MG63 (cell line): Measurements from ENCODE around the gene STAM2. TPM values are rescaled to one million over a fixed set of nuclear protein-coding genes. Genes with fewer than 3 reads are reported as not detected.
"Not testable (repeated sequence)": the region's sequence is repeated elsewhere in the genome, so short reads cannot be mapped to it uniquely, and the experiment has no call there.

ENCODE experiments used
- DNase-seq: peaks from one replicate; pipeline ENCODE4 v3.0.0-alpha.2; 2020
- H3K27me3 ChIP-seq: fragments of 250-450 bp; sonication (Bioruptor Pico); 2 replicates; pipeline ENCODE4 v1.5.1; 2020; ENCODE audit warnings: mild to moderate bottlenecking, moderate library complexity
- H3K36me3 ChIP-seq: fragments of 250-450 bp; sonication (Bioruptor Pico); 2 replicates; pipeline ENCODE4 v1.5.1; 2020; ENCODE audit warnings: mild to moderate bottlenecking, moderate library complexity
- H3K4me3 ChIP-seq: fragments of 250-450 bp; sonication (Bioruptor Pico); 2 replicates; pipeline ENCODE4 v1.5.1; 2020; ENCODE audit warnings: mild to moderate bottlenecking, moderate library complexity
- H3K9me3 ChIP-seq: fragments of 250-450 bp; sonication (Bioruptor Pico); 2 replicates; pipeline ENCODE4 v1.5.1; 2020; ENCODE audit warnings: mild to moderate bottlenecking, moderate library complexity
- total RNA-seq: library from RNA; depleted of rRNA; stranded (reverse); fragments of >200 nt; shearing (Covaris generic); gene quantifications from 2 replicates; pipeline ENCODE4 v1.2.3, GENCODE V29; 2014; ENCODE audit warnings: low replicate concordance

STAM2 gene
- total RNA-seq, 1 experiment from 2014 or later = 33.1 TPM

DNA sequence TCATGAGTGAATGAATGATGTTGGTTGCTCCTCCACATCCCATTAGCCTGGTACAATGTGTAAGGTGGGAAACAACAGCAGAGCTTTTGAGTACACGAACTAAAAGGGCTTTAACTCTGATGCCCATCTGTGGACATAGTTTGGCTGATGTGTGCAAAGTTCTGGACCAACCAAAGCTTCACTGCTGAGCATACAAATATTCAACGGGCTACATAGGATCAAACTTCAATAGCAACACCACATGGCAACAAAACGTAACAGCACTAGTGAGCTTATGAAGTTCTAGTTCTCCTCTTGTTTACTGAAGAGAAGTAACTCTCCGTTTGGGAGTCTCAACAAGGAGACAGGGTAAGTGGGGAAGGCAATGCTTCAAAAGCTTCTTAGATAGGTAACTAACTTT lies 20.4 kb downstream of the STAM2 start:
- H3K4me3 ChIP-seq = no peak overlapping the region
- H3K36me3 ChIP-seq = no peaks in the 10 kb centered on the region
- no peak for DNase-seq
- no peaks in the 10 kb centered on the region for H3K9me3 ChIP-seq
- H3K27me3 ChIP-seq = no peaks in the 10 kb centered on the region

DNA sequence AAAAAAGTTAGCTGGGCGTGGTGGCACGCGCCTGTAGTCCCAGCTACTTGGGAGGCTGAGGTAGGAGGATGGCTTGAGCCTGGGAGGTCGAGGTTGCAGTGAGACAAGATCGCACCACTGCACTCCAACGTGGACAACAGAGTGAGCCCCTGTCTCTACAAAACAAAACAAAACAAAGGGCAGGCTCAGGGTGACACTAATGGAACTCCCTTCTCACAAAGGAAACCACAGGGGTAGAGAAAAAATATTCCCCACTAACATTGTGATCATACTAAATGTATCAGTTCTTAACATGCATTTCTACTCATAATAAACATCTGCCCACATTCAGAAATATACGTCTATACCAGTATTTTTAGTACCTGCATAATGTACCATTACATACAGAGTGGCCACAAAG lies 21.1 kb downstream of the STAM2 start:
- H3K9me3 ChIP-seq = no peaks in the 10 kb centered on the region
- DNase-seq = no peak
- no peaks in the 10 kb centered on the region for H3K27me3 ChIP-seq
- H3K4me3 ChIP-seq = no peak overlapping the region
- H3K36me3 ChIP-seq = no peaks in the 10 kb centered on the region

DNA sequence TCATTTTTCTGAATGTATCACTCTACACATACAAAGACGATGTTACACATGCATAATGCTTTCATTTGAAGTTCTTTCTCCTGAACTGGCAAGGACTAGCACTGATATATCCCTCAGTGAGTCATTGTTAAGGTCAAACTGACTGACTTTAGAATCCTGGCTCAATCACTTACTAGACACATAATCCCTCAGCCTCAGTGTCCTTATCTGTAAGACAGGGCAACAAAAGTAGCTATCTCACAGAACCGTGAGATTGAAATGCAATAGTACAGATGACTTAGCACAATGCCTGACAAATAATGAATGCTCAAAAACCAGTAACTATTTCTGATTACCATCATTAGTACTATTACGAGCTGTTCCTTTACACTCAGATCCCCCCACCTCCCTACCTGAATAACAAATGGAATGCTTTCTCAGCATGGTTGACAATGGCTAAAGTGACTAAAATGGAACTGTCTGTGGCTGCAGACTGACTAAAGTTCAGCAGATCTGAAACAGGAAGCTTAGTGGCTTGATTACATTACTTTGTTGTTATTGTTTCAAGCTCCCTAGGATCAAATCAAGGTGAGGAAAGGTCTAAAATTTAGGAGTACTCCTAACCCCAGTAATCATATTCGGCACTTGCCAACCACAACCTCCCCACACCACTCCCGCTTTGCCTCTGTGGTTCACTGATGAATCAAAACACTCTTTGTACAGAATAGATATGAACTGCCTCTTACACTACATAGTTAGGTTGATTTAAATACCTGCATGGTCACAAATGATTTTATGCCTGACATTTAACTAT lies 40.9 kb downstream of the STAM2 start:
- H3K36me3 ChIP-seq = no peaks in the 10 kb centered on the region
- H3K27me3 ChIP-seq = no peaks in the 10 kb centered on the region
- no peak overlapping the region for H3K4me3 ChIP-seq
- no peaks in the 10 kb centered on the region for H3K9me3 ChIP-seq
- DNase-seq = no peak

DNA sequence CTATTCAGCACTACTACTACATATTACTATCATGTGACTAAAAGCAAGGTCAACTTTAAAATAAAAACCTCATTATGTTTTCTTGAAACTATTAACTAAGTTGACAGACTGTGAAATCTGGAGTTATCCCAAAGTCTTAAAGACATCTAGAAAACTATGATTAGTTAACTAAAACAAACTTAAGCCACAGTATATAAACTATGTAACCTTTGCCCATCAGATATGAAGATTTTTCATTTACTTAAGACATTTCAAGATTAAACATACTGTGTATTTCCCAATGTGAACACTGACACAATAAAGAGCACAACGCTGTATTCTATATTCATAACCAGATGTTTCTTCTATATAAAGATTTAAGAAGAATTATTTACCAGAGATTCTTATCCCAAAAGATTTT lies 43.3 kb downstream of the STAM2 start:
- no peak overlapping the region for H3K4me3 ChIP-seq
- DNase-seq = no peak
- no peaks in the 10 kb centered on the region for H3K9me3 ChIP-seq
- H3K27me3 ChIP-seq = no peaks in the 10 kb centered on the region
- H3K36me3 ChIP-seq = no peaks in the 10 kb centered on the region

DNA sequence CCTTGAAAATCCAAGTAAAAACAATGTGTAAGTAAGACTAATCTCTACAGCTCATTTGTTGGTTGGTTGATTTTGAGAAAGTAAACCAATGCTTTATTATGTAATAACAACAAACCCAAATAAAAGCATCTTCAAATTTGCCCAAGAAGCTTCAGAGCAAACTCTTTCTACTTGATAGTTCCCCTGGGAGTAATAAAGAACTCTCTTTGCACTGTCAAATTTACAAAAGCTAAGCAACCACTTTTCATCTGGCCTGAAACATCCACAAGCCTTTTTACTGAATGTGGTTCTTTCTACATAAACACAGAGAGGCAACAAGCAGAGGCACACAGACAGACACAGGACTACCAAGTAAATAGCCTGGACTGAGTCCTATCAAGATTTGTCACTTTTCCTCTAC lies 47.9 kb downstream of the STAM2 start:
- H3K4me3 ChIP-seq = no peak overlapping the region
- no peak for DNase-seq
- H3K36me3 ChIP-seq = peaks cover 7% of the 10 kb centered on the region
- no peaks in the 10 kb centered on the region for H3K9me3 ChIP-seq
- no peaks in the 10 kb centered on the region for H3K27me3 ChIP-seq

DNA sequence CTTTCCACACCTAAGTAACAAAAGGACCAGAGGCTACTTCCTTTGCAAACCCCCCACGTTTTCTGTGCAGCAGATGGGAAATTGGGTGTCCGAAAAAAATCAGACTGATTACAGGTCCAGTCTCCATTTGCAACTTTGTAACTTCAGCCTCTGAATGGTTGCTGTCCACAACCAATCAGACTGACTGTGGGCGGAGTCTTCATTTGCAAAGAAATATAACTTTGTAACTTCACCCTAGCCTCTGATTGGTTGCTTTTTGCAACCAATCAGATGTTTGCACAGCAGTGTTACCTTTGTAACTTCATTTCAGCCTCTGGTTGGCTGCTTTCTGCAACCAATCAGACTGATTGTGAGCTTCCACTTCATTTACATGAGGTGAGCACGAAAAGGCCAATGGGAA lies 48.9 kb downstream of the STAM2 start:
- no peaks in the 10 kb centered on the region for H3K27me3 ChIP-seq
- DNase-seq = no peak

DNA sequence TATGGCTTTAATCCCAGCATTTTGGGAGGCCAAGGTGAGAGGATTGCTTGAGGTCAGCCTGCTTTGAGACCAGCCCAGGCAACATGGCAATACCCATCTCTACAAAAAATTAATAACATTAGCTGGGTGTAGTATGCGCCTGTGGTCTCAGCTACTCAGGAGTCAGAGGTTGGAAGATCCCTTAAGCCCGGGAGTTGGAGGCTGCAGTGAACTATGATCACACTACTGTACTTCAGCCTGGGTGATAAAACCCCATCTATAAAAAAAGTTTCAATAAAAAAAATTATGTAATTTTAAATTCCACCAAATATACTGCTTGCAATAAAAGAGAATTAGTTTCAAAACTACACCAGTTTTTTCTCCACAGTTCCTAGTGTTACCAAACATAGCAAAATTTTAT lies 53.4 kb downstream of the STAM2 start:
- Histone ChIP-seq H3K9me3 (no peaks in the 10 kb centered on the region), H3K36me3 (peaks cover 7% of the 10 kb centered on the region)
- DNase-seq = no peak

More for the DNA sequence above, 48.9 kb downstream of the STAM2 start:
- H3K9me3 ChIP-seq = no peaks in the 10 kb centered on the region
- peaks cover 7% of the 10 kb centered on the region for H3K36me3 ChIP-seq
- no peak overlapping the region for H3K4me3 ChIP-seq

DNA sequence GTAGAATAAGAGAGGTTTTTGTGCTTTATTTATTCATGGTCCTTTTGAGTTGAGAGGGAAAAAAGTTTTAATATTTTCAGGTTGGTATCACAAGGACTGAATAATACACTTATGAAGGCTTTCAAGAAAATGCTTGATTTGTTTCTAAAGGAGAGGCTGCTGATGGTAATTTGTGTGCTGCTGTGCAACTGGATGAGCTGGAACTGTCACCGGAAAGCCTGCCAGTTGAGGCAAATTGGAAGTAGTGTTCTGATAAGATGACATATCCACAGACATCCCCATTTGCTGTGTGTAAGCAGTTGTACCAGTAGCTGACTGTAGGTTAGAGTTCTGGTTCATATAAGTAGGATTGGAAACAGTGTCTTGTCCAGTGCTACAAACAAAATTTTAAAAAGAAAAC lies 55.1 kb downstream of the STAM2 start:
- Histone ChIP-seq H3K36me3 (peaks cover 3% of the 10 kb centered on the region), H3K27me3 (no peaks in the 10 kb centered on the region), H3K9me3 (no peaks in the 10 kb centered on the region), H3K4me3 (no peak overlapping the region)
- no peak for DNase-seq

More for the DNA sequence above, 53.4 kb downstream of the STAM2 start:
- H3K4me3 ChIP-seq = no peak overlapping the region
- H3K27me3 ChIP-seq = no peaks in the 10 kb centered on the region

DNA sequence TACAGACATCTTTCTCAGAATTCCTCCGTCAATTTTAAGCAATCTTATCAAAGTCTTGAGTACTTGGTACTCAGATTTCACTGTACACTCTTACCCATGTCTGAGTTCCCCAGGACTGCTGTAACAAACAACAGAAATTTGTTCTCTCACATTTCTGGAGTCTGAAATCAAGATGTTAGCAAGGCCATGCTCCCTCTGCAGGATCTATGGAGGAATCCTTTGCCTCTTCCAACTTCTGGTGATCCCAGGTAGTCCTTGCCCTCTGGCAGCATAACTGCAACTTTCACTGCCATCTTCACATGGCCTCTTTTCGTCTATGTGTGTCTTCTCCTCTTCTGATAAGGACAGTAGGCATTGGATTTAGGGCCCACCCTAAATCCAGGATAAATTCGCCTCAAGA lies 59.6 kb downstream of the STAM2 start:
- H3K36me3 ChIP-seq = no peaks in the 10 kb centered on the region; the same call in 1 of the 2 replicates
- no peak for DNase-seq
- no peaks in the 10 kb centered on the region for H3K27me3 ChIP-seq
- no peak overlapping the region for H3K4me3 ChIP-seq
- no peaks in the 10 kb centered on the region for H3K9me3 ChIP-seq

DNA sequence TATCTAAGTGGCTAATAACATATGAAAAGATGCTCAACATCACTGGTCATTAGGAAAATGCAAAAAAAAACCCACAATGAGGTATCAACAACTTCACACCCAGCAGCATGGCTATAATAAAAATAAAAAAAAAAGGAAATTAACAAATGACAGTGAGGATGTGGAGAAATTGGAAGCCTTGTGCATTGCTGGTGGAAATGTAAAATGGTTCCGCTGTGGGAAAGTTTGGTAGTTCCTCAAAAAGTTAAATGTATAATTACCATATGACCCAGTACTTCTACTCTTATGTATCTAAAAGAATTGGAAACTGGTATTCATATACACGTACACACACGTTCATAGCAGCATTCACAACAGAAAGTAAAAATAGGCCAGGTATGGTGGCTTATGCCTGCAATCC lies 61.2 kb downstream of the STAM2 start:
- H3K9me3 ChIP-seq = no peaks in the 10 kb centered on the region
- H3K4me3 ChIP-seq = no peak overlapping the region
- H3K27me3 ChIP-seq = no peaks in the 10 kb centered on the region
- H3K36me3 ChIP-seq = no peaks in the 10 kb centered on the region
- no peak for DNase-seq

DNA sequence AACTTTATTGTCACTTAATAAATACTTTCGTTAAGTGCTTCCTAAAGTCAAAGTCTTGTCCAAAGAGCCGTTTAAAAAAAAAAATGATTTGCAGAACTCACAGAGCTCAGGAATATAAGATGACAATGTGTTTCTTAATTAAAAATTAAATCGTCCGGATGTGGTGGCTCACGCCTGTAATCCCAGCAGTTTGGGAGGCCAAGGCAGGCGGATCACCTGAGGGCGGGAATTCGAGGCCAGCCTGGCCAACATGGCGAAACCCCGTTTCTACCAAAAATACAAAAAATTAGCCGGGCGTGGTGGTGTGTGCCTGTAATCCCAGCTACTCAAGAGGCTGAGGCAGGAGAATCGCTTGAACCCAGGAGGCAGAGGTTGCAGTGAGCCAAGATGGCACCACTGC lies 68.4 kb downstream of the STAM2 start:
- not testable (repeated sequence) for DNase-seq, H3K4me3 ChIP-seq, H3K9me3 ChIP-seq, H3K36me3 ChIP-seq, H3K27me3 ChIP-seq

DNA sequence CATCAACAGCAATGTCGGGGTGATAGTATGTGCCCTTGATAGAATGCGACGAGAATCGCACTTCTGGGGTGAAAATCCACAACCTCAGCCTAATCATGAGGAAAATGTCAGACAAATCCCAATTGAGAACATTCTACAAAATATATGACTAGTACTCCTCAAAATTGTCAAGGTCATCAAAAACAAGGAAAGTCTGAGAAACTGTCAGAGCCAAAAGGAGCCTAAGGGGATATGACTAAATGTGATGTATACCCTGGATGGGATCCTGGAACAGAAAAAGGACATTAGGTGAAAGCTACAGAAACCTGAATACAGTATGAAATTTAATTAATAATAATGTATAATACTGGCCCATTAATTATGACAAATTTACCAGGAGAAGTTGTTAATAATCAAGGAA lies 69.1 kb downstream of the STAM2 start:
- no peaks in the 10 kb centered on the region for H3K36me3 ChIP-seq
- no peak for DNase-seq
- H3K4me3 ChIP-seq = no peak overlapping the region
- no peaks in the 10 kb centered on the region for H3K27me3 ChIP-seq
- H3K9me3 ChIP-seq = no peaks in the 10 kb centered on the region

DNA sequence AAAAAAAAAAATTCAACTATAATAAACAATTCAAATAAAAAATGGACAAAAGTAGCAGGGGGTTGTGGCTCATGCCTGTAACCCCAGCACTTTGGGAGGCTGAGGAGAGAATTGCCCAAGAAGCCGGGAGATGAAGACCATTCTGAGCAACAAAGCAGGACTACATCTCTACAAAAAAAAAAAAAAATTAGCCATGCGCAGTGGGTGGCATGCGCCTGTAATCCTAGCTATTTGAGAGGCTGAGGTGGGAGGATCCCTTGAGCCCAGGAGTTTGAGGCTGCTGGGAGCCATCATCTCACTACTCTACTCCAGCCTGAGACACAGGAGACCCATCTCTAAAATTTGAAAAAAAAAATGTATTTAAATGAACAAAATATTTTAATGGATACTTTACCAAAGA lies 72.3 kb downstream of the STAM2 start:
- Histone ChIP-seq H3K4me3 (no peak overlapping the region), H3K9me3 (no peaks in the 10 kb centered on the region), H3K27me3 (peaks cover 23% of the 10 kb centered on the region), H3K36me3 (no peaks in the 10 kb centered on the region)
- DNase-seq = no peak

DNA sequence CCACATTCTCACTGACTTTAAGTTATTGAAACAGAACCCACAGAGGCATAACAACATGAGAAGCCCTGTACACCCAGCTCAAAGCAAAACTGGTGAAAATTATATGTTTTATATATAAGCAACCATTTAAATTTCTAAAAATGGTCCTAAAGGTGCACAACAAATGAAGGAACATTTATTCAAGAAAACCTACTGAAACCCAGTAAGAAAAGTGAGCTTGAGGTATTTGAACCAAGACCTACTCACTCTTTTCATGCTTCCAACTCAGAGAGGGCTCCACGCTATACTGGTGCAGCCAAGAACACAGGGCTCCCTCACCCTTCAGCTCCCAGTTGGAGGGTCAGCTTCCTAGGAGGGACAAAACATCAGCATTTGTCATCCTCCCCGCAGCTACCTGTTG lies 74.6 kb downstream of the STAM2 start:
- Histone ChIP-seq H3K4me3 (no peak overlapping the region), H3K36me3 (no peaks in the 10 kb centered on the region), H3K9me3 (no peaks in the 10 kb centered on the region), H3K27me3 (peaks cover 45% of the 10 kb centered on the region)
- DNase-seq = no peak

DNA sequence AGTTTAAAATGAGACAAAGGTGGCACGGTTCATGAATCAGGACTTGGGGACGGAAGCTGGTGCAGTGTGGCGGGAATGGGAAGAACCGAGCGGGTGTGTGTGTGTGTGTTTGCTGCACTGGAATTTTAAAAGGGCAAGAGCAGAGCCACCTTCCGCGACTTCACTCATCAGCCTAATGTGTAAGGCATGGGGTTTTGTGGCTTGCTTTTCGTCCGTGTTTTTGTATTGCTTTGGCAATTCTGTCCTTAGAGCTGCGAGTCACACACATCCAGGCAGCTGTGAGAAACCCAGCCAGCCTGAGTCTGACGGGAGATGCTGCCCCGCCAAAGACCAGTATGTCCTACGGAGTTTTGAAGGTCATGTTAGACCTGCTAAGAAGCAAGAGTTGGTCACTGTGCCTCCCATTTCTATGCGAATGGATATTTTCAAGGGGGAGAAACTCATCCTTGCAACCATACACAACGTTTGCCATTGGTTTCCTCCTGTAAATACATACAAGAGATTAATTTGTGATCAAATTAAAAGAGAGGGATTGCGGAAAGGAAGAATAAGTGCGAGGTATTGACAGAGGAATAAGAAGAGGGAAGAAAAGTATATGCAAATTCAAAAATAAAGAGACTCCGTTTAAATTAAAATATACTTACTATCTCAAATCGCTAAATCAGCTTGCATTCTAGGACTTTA lies 76.1 kb downstream of the STAM2 start:
- Histone ChIP-seq H3K9me3 (no peaks in the 10 kb centered on the region), H3K27me3 (peaks cover 56% of the 10 kb centered on the region), H3K4me3 (peak overlapping the region; percentile 45), H3K36me3 (no peaks in the 10 kb centered on the region)
- no peak for DNase-seq

DNA sequence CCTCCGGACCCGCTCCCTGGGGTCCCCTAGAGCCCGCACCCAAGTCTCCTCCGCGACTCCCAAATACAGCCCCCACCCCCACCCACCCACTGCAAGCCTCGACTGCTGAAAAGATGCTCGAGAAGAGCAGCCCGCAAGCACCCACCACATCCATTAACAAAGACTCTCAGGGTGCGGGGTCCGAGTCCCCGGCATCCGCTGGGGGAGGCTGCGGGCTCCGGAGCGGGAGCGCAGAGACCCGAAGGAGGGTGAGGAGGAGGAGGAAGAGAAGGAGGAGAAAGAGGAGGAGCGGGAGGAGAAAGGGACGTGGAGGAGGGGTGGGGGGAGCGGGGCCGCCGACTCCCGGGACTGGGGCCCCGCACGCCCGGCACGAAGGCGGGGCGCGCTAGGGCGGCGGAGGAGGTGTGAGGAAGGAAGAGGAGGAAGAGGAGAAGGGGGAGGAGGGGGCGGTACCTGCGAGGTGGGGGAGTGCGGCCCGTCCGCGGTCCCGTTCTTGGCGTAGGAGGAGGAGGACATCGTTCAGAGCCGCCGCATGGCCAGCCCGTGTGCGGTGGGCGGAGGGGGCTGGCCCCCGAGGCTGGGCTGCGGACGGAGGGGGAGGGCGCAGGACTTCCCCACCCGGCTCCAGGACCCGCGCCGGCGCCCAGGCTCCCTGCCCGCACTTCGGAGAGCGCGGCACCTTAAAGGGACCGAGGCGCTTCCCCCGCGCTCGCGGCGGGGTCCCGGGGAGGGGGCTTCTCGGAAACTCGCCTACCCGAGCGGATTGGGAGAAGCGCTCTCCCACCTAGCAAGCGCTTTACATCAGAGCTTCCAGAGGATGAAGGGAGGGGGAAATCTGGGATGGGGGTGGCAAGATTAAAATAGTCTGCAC lies 76.8 kb downstream of the STAM2 start, which contains the start of gene CACNB4:
TSS of gene CACNB4 (minus strand) at position 549 of the 871 bp plus-strand sequence.
- DNase-seq = peak; percentile 5
- Histone ChIP-seq H3K36me3 (no peaks in the 10 kb centered on the region), H3K9me3 (no peaks in the 10 kb centered on the region), H3K4me3 (peak within 1 kb of the TSS; percentile 45), H3K27me3 (peaks cover 56% of the 10 kb centered on the region)
